Endothelial cell (in vitro differentiated cells): ENCODE measurements around the gene GBA2. TPM values are rescaled to one million over a fixed set of nuclear protein-coding genes. Genes with fewer than 3 reads are reported as not detected.

Experiments
- DNase-seq: peaks from one replicate; pipeline ENCODE4 v3.0.0; 2021; ENCODE audit warnings: low spot score
- H3K27ac Mint-ChIP-seq: one replicate; pipeline ENCODE4 v1.8.0; 2021; ENCODE audit warnings: mixed read lengths, inconsistent platforms; ENCODE audit not compliant: unreplicated experiment
- H3K27me3 Mint-ChIP-seq: one replicate; pipeline ENCODE4 v1.8.0; 2021; ENCODE audit warnings: mild to moderate bottlenecking, moderate library complexity, mixed read lengths, inconsistent platforms; ENCODE audit not compliant: unreplicated experiment
- H3K36me3 Mint-ChIP-seq: one replicate; pipeline ENCODE4 v1.8.0; 2021; ENCODE audit warnings: mild to moderate bottlenecking, low read depth, mixed read lengths, inconsistent platforms; ENCODE audit not compliant: unreplicated experiment
- H3K4me1 Mint-ChIP-seq: one replicate; pipeline ENCODE4 v1.8.0; 2021; ENCODE audit warnings: mild to moderate bottlenecking, mixed read lengths, inconsistent platforms; ENCODE audit not compliant: unreplicated experiment
- H3K4me3 Mint-ChIP-seq: one replicate; pipeline ENCODE4 v1.8.0; 2021; ENCODE audit warnings: mild to moderate bottlenecking, mixed read lengths, inconsistent platforms; ENCODE audit not compliant: unreplicated experiment
- H3K9me3 Mint-ChIP-seq: one replicate; pipeline ENCODE4 v1.8.0; 2021; ENCODE audit warnings: mixed read lengths, inconsistent platforms; ENCODE audit not compliant: unreplicated experiment
- total RNA-seq: library from RNA; stranded (reverse); fragmentation: NEBNext Ultra II Directional; extraction: Animal tissue kit (Norgen Biotek cat#: 25700); gene quantifications from one replicate; pipeline ENCODE4 v1.2.1, GENCODE V29; 2021; ENCODE audit not compliant: unreplicated experiment
- TF ChIP-seq, protein P1 (sequence below): fragments of 200-600 bp; sonication (generic); IDR thresholded peaks from one replicate; pipeline ENCODE4 v1.5.0; 2021; ENCODE audit warnings: antibody characterized with exemption; ENCODE audit not compliant: unreplicated experiment

The GBA2 gene
- total RNA-seq, 1 donor from 2014 or later = 200 TPM

- H3K9me3 Mint-ChIP-seq = no peaks in the 10 kb centered on the region
- peaks cover 10% of the 10 kb centered on the region for H3K36me3 Mint-ChIP-seq
- H3K27me3 Mint-ChIP-seq = peaks cover 19% of the 10 kb centered on the region
- DNase-seq = no peak
- H3K4me1 Mint-ChIP-seq = peaks cover 57% of the 10 kb centered on the region
- peak overlapping the region; percentile 32 for H3K4me3 Mint-ChIP-seq
- H3K27ac Mint-ChIP-seq = peak overlapping the region; percentile 91
- TF ChIP-seq, protein P1, sequence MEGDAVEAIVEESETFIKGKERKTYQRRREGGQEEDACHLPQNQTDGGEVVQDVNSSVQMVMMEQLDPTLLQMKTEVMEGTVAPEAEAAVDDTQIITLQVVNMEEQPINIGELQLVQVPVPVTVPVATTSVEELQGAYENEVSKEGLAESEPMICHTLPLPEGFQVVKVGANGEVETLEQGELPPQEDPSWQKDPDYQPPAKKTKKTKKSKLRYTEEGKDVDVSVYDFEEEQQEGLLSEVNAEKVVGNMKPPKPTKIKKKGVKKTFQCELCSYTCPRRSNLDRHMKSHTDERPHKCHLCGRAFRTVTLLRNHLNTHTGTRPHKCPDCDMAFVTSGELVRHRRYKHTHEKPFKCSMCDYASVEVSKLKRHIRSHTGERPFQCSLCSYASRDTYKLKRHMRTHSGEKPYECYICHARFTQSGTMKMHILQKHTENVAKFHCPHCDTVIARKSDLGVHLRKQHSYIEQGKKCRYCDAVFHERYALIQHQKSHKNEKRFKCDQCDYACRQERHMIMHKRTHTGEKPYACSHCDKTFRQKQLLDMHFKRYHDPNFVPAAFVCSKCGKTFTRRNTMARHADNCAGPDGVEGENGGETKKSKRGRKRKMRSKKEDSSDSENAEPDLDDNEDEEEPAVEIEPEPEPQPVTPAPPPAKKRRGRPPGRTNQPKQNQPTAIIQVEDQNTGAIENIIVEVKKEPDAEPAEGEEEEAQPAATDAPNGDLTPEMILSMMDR = no peak
These were observed 10.8 kb upstream of the GBA2 start for GRCh38 chr9:35759795-35760194.

DNA sequence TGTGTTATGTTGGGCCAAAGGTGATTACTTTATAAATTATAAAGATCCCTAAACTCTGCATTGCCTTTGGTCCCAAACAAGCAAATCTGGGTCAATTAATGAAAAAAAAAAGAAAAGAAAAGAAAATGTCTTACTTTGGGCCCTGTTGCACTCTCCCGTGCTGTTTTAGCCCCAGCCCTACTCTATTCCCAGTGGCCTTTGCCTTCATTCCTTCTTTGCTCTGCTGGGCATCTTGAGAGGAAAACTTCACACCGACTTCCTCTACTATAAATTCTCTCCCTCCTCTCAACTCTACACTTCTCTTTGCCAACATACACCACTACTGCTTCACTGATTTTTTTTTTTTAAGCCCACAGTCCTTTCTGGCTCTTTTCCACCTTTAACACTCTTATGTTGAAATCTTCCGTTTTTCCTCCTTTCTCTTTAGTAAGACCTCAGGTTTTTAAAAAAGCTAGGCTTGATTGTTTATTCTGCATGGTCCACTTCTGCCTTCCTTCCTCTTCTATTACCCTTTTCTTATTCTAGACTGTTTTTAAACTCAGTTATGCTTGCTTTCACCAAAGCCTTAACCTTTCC is 9.5 kb upstream of the GBA2 start:
- Mint-ChIP-seq H3K36me3 (peaks cover 17% of the 10 kb centered on the region), H3K9me3 (no peaks in the 10 kb centered on the region), H3K4me1 (peaks cover 64% of the 10 kb centered on the region), H3K27ac (peak overlapping the region; percentile 89), H3K27me3 (peaks cover 26% of the 10 kb centered on the region), H3K4me3 (peak overlapping the region; percentile 1)
- DNase-seq = no peak
- TF ChIP-seq, protein P1 = no peak

GRCh38 chr9:35757892-35758275 is 8.9 kb upstream of the GBA2 start:
- TF ChIP-seq, protein P1 = no peak
- Mint-ChIP-seq H3K27me3 (peaks cover 25% of the 10 kb centered on the region), H3K4me3 (peak overlapping the region; percentile 32), H3K27ac (peak overlapping the region; percentile 89), H3K36me3 (peaks cover 23% of the 10 kb centered on the region), H3K9me3 (no peaks in the 10 kb centered on the region), H3K4me1 (peaks cover 68% of the 10 kb centered on the region)
- no peak for DNase-seq

GRCh38 chr9:35757226-35757891 is 8.3 kb upstream of the GBA2 start:
- Mint-ChIP-seq H3K4me1 (peaks cover 73% of the 10 kb centered on the region), H3K27me3 (peaks cover 24% of the 10 kb centered on the region), H3K4me3 (peak overlapping the region; percentile 90), H3K27ac (peak overlapping the region; percentile 98), H3K9me3 (no peaks in the 10 kb centered on the region), H3K36me3 (peaks cover 27% of the 10 kb centered on the region)
- DNase-seq = peak; percentile 42
- TF ChIP-seq, protein P1 = no peak
